Liver (tissue), 9 donors: Measurements from ENCODE around the gene CACNA1D. TPM values are rescaled to one million over a fixed set of nuclear protein-coding genes. Genes with fewer than 3 reads are reported as not detected.

Experiments used
- DNase-seq: peaks from one replicate; pipeline ENCODE4 v3.0.0-alpha.2; 2017; ENCODE audit warnings: low spot score
- H3K27ac ChIP-seq, 2 donors: one replicate each; pipeline ENCODE4 v1.7.0; 2013; ENCODE audit warnings: inconsistent platforms in 2 of 2, low read length in 2 of 2, control low read depth in 1 of 2, low read depth in 1 of 2, mild to moderate bottlenecking in 1 of 2
- H3K27me3 ChIP-seq, 4 donors: one replicate each; pipeline versions ENCODE4 v1.6.1 to v1.7.0; 2013; ENCODE audit warnings: low read length in 3 of 4, inconsistent platforms in 1 of 4, mild to moderate bottlenecking in 1 of 4, moderate library complexity in 1 of 4; ENCODE audit not compliant: control insufficient read depth in 4 of 4, insufficient read depth in 4 of 4
- H3K36me3 ChIP-seq, 4 donors: one replicate each; pipeline versions ENCODE4 v1.6.1 to v1.7.0; 2013; ENCODE audit warnings: low read length in 3 of 4, mild to moderate bottlenecking in 3 of 4, low read depth in 1 of 4, moderate library complexity in 1 of 4; ENCODE audit not compliant: control insufficient read depth in 4 of 4, insufficient read depth in 3 of 4
- H3K4me1 ChIP-seq, 4 donors: one replicate each; pipeline versions ENCODE4 v1.6.1 to v1.7.0; 2013; ENCODE audit warnings: low read length in 3 of 4, mild to moderate bottlenecking in 3 of 4, moderate library complexity in 1 of 4; ENCODE audit not compliant: control insufficient read depth in 4 of 4, insufficient read depth in 4 of 4
- H3K4me3 ChIP-seq, 3 donors: one replicate each; pipeline versions ENCODE4 v1.6.1 to v1.7.0; 2013; ENCODE audit warnings: low read length in 3 of 3, control low read depth in 1 of 3, low read depth in 1 of 3, mild to moderate bottlenecking in 1 of 3
- H3K9ac ChIP-seq, 2 donors: one replicate each; pipeline ENCODE4 v1.7.0; 2013; ENCODE audit warnings: low read length in 2 of 2, mild to moderate bottlenecking in 2 of 2, moderate library complexity in 2 of 2, control low read depth in 1 of 2, low read depth in 1 of 2
- H3K9me3 ChIP-seq, 4 donors: one replicate each; pipeline versions ENCODE4 v1.6.1 to v1.7.0; 2013; ENCODE audit warnings: low read length in 3 of 4; ENCODE audit not compliant: control insufficient read depth in 4 of 4
- ATF3 ChIP-seq: IDR thresholded peaks from 2 replicates; pipeline ENCODE4 v1.6.1; 2016; ENCODE audit warnings: antibody characterized with exemption
- CTCF ChIP-seq: fragments of 150-350 bp; IDR thresholded peaks from 2 replicates; pipeline ENCODE4 v1.5.1; 2017; ENCODE audit warnings: improper control_type of control experiment, low read depth, low read length; ENCODE audit not compliant: missing input control
- EGR1 ChIP-seq, 2 donors: IDR thresholded peaks; 2 replicates each; pipeline ENCODE4 v1.6.1; 2016 to 2018; ENCODE audit warnings: antibody characterized with exemption in 2 of 2, low read depth in 2 of 2
- FOXA1 ChIP-seq: IDR thresholded peaks from 2 replicates; pipeline ENCODE4 v1.6.1; 2016; ENCODE audit warnings: antibody characterized with exemption
- FOXA2 ChIP-seq: IDR thresholded peaks from 2 replicates; pipeline ENCODE4 v1.6.1; 2016; ENCODE audit warnings: antibody characterized with exemption
- GABPA ChIP-seq, 2 donors: IDR thresholded peaks in 1 of 2; conservative IDR thresholded peaks in 1 of 2; 2 replicates each; pipeline ENCODE4 v1.6.1; 2016; ENCODE audit warnings: antibody characterized with exemption in 2 of 2, mild to moderate bottlenecking in 1 of 2, moderate library complexity in 1 of 2
- HNF4A ChIP-seq, 2 donors: conservative IDR thresholded peaks; 2 replicates each; pipeline ENCODE4 v1.6.1; 2016; ENCODE audit warnings: antibody characterized with exemption in 2 of 2, mild to moderate bottlenecking in 2 of 2
- HNF4G ChIP-seq: IDR thresholded peaks from 2 replicates; pipeline ENCODE4 v1.6.1; 2016; ENCODE audit warnings: antibody characterized with exemption
- JUND ChIP-seq, 2 donors: IDR thresholded peaks; 2 replicates each; pipeline ENCODE4 v1.6.1; 2016; ENCODE audit warnings: antibody characterized with exemption in 2 of 2
- MAX ChIP-seq: IDR thresholded peaks from 2 replicates; pipeline ENCODE4 v1.6.1; 2016; ENCODE audit warnings: antibody characterized with exemption
- NR2F2 ChIP-seq: IDR thresholded peaks from 2 replicates; pipeline ENCODE4 v1.6.1; 2016; ENCODE audit warnings: antibody characterized with exemption
- RAD21 ChIP-seq, 2 donors: IDR thresholded peaks; 2 replicates each; pipeline ENCODE4 v1.6.1; 2016; ENCODE audit warnings: antibody characterized with exemption in 2 of 2, mild to moderate bottlenecking in 2 of 2
- REST ChIP-seq: IDR thresholded peaks from 2 replicates; pipeline ENCODE4 v1.6.1; 2016; ENCODE audit warnings: antibody characterized with exemption, mild to moderate bottlenecking
- RXRA ChIP-seq, 2 donors: IDR thresholded peaks; 2 replicates each; pipeline ENCODE4 v1.6.1; 2017 to 2018; ENCODE audit warnings: antibody characterized with exemption in 2 of 2, mild to moderate bottlenecking in 1 of 2
- SP1 ChIP-seq: IDR thresholded peaks from 2 replicates; pipeline ENCODE4 v1.6.1; 2018; ENCODE audit warnings: antibody characterized with exemption, mild to moderate bottlenecking
- TAF1 ChIP-seq: conservative IDR thresholded peaks from 2 replicates; pipeline ENCODE4 v1.6.1; 2016; ENCODE audit warnings: antibody characterized with exemption, mild to moderate bottlenecking
- YY1 ChIP-seq: IDR thresholded peaks from 2 replicates; pipeline ENCODE4 v1.6.1; 2016; ENCODE audit warnings: antibody characterized with exemption, mild to moderate bottlenecking
- ZBTB33 ChIP-seq: IDR thresholded peaks from 2 replicates; pipeline ENCODE4 v1.6.1; 2016; ENCODE audit warnings: antibody characterized with exemption
- WGBS: extraction: QIAGEN DNeasy Blood & Tissue Kit; methylation state at CpG from one replicate; pipeline ENCODE4 v1.1.7; 2013; 5-methylcytosine and 5-hydroxymethylcytosine counted together
- polyA plus RNA-seq, 2 donors: library from polyadenylated mRNA; stranded (reverse) in 1 of 2; unstranded in 1 of 2; fragments of 200-250 nt in 1 of 2; fragments of >200 nt in 1 of 2; fragmentation: Nextera tagmentation in 1 of 2; extraction: Ambion mirVana in 1 of 2; gene quantifications; one replicate each; pipeline versions ENCODE4 v1.2.1 to v1.2.3, GENCODE V29; 2013 to 2015
- total RNA-seq, 2 donors: library from RNA; depleted of rRNA; stranded (reverse); fragments of >200 nt; gene quantifications; one replicate each; pipeline ENCODE4 v1.2.3, GENCODE V29; 2014
- donor health status: healthy.
- donor health status: healthy.
- donor health status: healthy.
- donor health status: healthy.
- donor health status: healthy.

Gene CACNA1D
- total and polyA plus RNA-seq, 4 donors, result 1.8 to 18.9 (median 3.4) TPM

GRCh38 chr3:53646723-53647122, 152.3 kb downstream of the CACNA1D start:
- DNase-seq, result no peak
- no peaks in the 10 kb centered on the region for H3K36me3 ChIP-seq
- no peak overlapping the region for H3K9ac ChIP-seq
- H3K27ac ChIP-seq, result no peak overlapping the region
- 91% methylated on average over 3 of the region's 3 CpGs for WGBS
- H3K4me3 ChIP-seq, result no peak overlapping the region
- no peaks in the 10 kb centered on the region for H3K4me1 ChIP-seq
- no peaks in the 10 kb centered on the region for H3K27me3 ChIP-seq
- no peak for TF ChIP-seq SP1
- H3K9me3 ChIP-seq, result no peaks in the 10 kb centered on the region

- no peaks in the 10 kb centered on the region for H3K27me3 ChIP-seq
- H3K36me3 ChIP-seq, result no peaks in the 10 kb centered on the region
- no peak overlapping the region for H3K4me3 ChIP-seq
- H3K4me1 ChIP-seq, result no peaks in the 10 kb centered on the region
- 82% methylated on average over 4 of the region's 4 CpGs for WGBS
- no peak overlapping the region for H3K9ac ChIP-seq
- TF ChIP-seq CTCF (no peak), SP1 (no peak), HNF4A (conservative IDR thresholded peaks at IDR 0.05) (no peak)
- H3K9me3 ChIP-seq, result no peaks in the 10 kb centered on the region
- no peak overlapping the region for H3K27ac ChIP-seq
- DNase-seq, result no peak
Measured at GRCh38 chr3:53649816-53650215, 155.4 kb downstream of the CACNA1D start.

- H3K9ac ChIP-seq, result no peak overlapping the region
Measured at GRCh38 chr3:53650424-53650823, 156.0 kb downstream of the CACNA1D start.

More at GRCh38 chr3:53650424-53650823, 156.0 kb downstream of the CACNA1D start:
- Histone ChIP-seq H3K27ac (no peak overlapping the region), H3K9me3 (no peaks in the 10 kb centered on the region), H3K27me3 (no peaks in the 10 kb centered on the region), H3K4me3 (no peak overlapping the region), H3K36me3 (no peaks in the 10 kb centered on the region), H3K4me1 (no peaks in the 10 kb centered on the region)
- 86% methylated on average over 5 of the region's 5 CpGs for WGBS
- TF ChIP-seq SP1 (no peak), RXRA (IDR thresholded peaks at IDR 0.05) (no peak), EGR1 (IDR thresholded peaks at IDR 0.05; ENCODE audit: low read depth in 2 of 2) (no peak), FOXA2 (no peak), RAD21 (IDR thresholded peaks at IDR 0.05) (no peak), NR2F2 (no peak), JUND (IDR thresholded peaks at IDR 0.05) (no peak), REST (no peak), ZBTB33 (no peak), GABPA (IDR thresholded peaks at IDR 0.05 in 1 of 2, conservative IDR thresholded peaks at IDR 0.05 in 1 of 2) (no peak), CTCF (no peak), FOXA1 (no peak), HNF4G (no peak), ATF3 (no peak), YY1 (no peak), TAF1 (no peak), MAX (no peak), HNF4A (conservative IDR thresholded peaks at IDR 0.05) (no peak)
- DNase-seq, result no peak
